HG02571 (cell line): ENCODE measurements around the gene FXR2.

Experiments used
- ATAC-seq: cut with Tn5 transposase; IDR thresholded peaks from one replicate; pipeline ENCODE4 v1.9.1; 2021; ENCODE audit warnings: mild to moderate bottlenecking, moderate library complexity; ENCODE audit not compliant: unreplicated experiment

The FXR2 gene

GRCh38 chr17:7589204-7589868 lies 25.4 kb downstream of the FXR2 start:
- no peak for ATAC-seq

- ATAC-seq, result no peak
These were observed 26.0 kb downstream of the FXR2 start for GRCh38 chr17:7588553-7589203.

GRCh38 chr17:7587420-7588151 lies 27.1 kb downstream of the FXR2 start:
- no peak for ATAC-seq

GRCh38 chr17:7586673-7587419 lies 27.9 kb downstream of the FXR2 start:
- ATAC-seq, result no peak

- peak; percentile 58 for ATAC-seq
These were observed 31.2 kb downstream of the FXR2 start, which contains the start of gene MPDU1 for GRCh38 chr17:7583253-7584109. Gene MPDU1, plus strand, starts transcription at chr17:7583852. Its CDS starts 11 bp downstream, at chr17:7583863.

GRCh38 chr17:7582396-7583252 lies 32.1 kb downstream of the FXR2 start:
- ATAC-seq, result no peak

- ATAC-seq, result no peak
These were observed 33.8 kb downstream of the FXR2 start for GRCh38 chr17:7580604-7581575.

- ATAC-seq, result no peak
These were observed 34.7 kb downstream of the FXR2 start for GRCh38 chr17:7579834-7580603.

GRCh38 chr17:7579001-7579833 lies 35.5 kb downstream of the FXR2 start, which contains the start of gene CD68:
Gene CD68, plus strand, starts transcription at chr17:7579638. Its CDS starts 40 bp downstream, at chr17:7579678.
- no peak for ATAC-seq

GRCh38 chr17:7577327-7578199 lies 37.1 kb downstream of the FXR2 start:
- ATAC-seq, result no peak

GRCh38 chr17:7576432-7576937 lies 38.2 kb downstream of the FXR2 start:
- no peak for ATAC-seq

GRCh38 chr17:7575959-7576358 lies 38.7 kb downstream of the FXR2 start:
- no peak for ATAC-seq

- ATAC-seq, result no peak
These were observed 39.2 kb downstream of the FXR2 start for GRCh38 chr17:7575481-7575883.

GRCh38 chr17:7574176-7574953 lies 40.3 kb downstream of the FXR2 start:
- no peak for ATAC-seq
